PFSK-1 (cell line): ENCODE measurements around the gene TTC12.

Source experiments
- POLR2AphosphoS5 ChIP-seq: IDR thresholded peaks from 2 replicates; pipeline ENCODE4 v1.6.1; 2012; ENCODE audit warnings: low read depth, mild to moderate bottlenecking, control low read depth, low read length, moderate library complexity
- SIN3A ChIP-seq: IDR thresholded peaks from 2 replicates; pipeline ENCODE4 v1.6.1; 2012; ENCODE audit warnings: mild to moderate bottlenecking, low read length, moderate library complexity, borderline replicate concordance; ENCODE audit not compliant: insufficient read depth
- TAF1 ChIP-seq: IDR thresholded peaks from 2 replicates; pipeline ENCODE4 v1.6.1; 2012; ENCODE audit warnings: low read length, control low read depth, borderline replicate concordance; ENCODE audit not compliant: insufficient read depth
- TF ChIP-seq, protein P1 (sequence below), 2 experiments: IDR thresholded peaks; 2 replicates each; pipeline versions ENCODE4 v1.6.1 to v1.8.0; 2011 to 2012; ENCODE audit warnings: low read depth in 2 of 2, low read length in 2 of 2, control low read depth in 1 of 2, inconsistent platforms in 1 of 2, mild to moderate bottlenecking in 1 of 2, moderate library complexity in 1 of 2; ENCODE audit not compliant: insufficient read depth in 1 of 2

GRCh38 chr11:113271551-113272245, 42.7 kb upstream of the TTC12 start:
- TF ChIP-seq TAF1 (no peak), POLR2AphosphoS5 (no peak), SIN3A (no peak)
- TF ChIP-seq, protein P1, sequence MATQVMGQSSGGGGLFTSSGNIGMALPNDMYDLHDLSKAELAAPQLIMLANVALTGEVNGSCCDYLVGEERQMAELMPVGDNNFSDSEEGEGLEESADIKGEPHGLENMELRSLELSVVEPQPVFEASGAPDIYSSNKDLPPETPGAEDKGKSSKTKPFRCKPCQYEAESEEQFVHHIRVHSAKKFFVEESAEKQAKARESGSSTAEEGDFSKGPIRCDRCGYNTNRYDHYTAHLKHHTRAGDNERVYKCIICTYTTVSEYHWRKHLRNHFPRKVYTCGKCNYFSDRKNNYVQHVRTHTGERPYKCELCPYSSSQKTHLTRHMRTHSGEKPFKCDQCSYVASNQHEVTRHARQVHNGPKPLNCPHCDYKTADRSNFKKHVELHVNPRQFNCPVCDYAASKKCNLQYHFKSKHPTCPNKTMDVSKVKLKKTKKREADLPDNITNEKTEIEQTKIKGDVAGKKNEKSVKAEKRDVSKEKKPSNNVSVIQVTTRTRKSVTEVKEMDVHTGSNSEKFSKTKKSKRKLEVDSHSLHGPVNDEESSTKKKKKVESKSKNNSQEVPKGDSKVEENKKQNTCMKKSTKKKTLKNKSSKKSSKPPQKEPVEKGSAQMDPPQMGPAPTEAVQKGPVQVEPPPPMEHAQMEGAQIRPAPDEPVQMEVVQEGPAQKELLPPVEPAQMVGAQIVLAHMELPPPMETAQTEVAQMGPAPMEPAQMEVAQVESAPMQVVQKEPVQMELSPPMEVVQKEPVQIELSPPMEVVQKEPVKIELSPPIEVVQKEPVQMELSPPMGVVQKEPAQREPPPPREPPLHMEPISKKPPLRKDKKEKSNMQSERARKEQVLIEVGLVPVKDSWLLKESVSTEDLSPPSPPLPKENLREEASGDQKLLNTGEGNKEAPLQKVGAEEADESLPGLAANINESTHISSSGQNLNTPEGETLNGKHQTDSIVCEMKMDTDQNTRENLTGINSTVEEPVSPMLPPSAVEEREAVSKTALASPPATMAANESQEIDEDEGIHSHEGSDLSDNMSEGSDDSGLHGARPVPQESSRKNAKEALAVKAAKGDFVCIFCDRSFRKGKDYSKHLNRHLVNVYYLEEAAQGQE (IDR thresholded peaks at IDR 0.05; ENCODE audit: insufficient read depth in 1 of 2, low read depth in 2 of 2, low read length in 2 of 2): no peak
